Hepatocyte (in vitro differentiated cells): Measurements from ENCODE around the gene MEI4.

Experiments used
- EZH2phosphoT487 ChIP-seq: fragments of 200-600 bp; sonication (generic); IDR thresholded peaks from one replicate; pipeline ENCODE4 v1.6.1; 2018; ENCODE audit warnings: antibody characterized with exemption, mild to moderate bottlenecking, low read depth, moderate library complexity; ENCODE audit not compliant: unreplicated experiment, severe bottlenecking
- TF ChIP-seq, protein P1 (sequence below): fragments of 200-600 bp; sonication (generic); IDR thresholded peaks from 2 replicates; pipeline ENCODE4 v1.5.1; 2016; ENCODE audit warnings: antibody characterized with exemption, mild to moderate bottlenecking; ENCODE audit not compliant: poor library complexity

- TF ChIP-seq, protein P1, sequence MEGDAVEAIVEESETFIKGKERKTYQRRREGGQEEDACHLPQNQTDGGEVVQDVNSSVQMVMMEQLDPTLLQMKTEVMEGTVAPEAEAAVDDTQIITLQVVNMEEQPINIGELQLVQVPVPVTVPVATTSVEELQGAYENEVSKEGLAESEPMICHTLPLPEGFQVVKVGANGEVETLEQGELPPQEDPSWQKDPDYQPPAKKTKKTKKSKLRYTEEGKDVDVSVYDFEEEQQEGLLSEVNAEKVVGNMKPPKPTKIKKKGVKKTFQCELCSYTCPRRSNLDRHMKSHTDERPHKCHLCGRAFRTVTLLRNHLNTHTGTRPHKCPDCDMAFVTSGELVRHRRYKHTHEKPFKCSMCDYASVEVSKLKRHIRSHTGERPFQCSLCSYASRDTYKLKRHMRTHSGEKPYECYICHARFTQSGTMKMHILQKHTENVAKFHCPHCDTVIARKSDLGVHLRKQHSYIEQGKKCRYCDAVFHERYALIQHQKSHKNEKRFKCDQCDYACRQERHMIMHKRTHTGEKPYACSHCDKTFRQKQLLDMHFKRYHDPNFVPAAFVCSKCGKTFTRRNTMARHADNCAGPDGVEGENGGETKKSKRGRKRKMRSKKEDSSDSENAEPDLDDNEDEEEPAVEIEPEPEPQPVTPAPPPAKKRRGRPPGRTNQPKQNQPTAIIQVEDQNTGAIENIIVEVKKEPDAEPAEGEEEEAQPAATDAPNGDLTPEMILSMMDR, result no peak
- no peak for TF ChIP-seq EZH2phosphoT487
Observed at GRCh38 chr6:77815531-77815930, 162.7 kb downstream of the MEI4 start.
